ENCODE measurements around the gene CCL17. TPM values are rescaled to one million over a fixed set of nuclear protein-coding genes. Genes with fewer than 3 reads are reported as not detected.
A peak's percentile ranks its signal among the peaks of the same experiment; 100 is the strongest.
"Not testable (repeated sequence)": the region's sequence is repeated elsewhere in the genome, so short reads cannot be mapped to it uniquely, and the experiment has no call there.

Gene CCL17
- polyA plus RNA-seq, 1 donor: not detected

DNA sequence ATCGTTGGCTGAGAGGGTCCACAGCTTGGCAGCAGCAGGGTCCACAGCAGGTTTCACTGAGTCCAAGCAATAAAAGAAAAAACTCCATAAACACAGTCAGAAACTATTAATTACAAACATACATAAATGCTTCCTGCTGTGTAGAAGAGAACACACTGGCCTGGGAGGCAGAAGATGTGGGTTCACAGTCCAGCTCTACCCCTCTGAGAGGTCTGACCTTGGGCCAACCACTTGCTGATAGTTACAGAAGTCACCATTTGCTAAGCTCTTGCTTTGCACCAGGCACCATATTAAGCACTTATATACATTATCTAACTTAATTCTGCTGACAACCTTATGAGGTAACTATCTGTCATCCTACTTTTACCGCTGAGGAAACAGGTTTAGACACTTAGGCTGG is 27.9 kb downstream of the CCL17 start:
- DNase-seq: no peak

GRCh38 chr16:57432989-57433388 is 28.4 kb downstream of the CCL17 start:
- no peak for DNase-seq

GRCh38 chr16:57434003-57434402 is 29.4 kb downstream of the CCL17 start:
- no peak for DNase-seq

DNA sequence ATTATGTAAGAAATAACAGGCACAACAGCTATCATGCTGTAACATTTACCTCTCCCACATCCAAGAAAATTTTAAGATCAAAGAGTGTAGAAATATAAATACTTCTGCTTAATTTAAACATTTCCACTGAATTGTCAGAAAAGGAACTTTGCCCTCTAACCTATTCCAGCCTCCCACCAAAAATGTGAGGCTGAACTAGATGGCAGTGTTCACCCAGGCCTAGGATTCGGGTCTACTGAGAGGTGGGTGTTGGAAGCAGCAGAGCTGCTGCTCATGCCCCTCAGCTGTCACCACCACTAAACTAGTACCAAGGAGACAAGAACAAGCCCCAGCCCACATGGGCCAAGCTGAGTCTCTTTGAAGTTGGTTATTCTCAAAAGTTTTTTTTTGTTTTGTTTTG is 31.3 kb downstream of the CCL17 start:
- DNase-seq: no peak

DNA sequence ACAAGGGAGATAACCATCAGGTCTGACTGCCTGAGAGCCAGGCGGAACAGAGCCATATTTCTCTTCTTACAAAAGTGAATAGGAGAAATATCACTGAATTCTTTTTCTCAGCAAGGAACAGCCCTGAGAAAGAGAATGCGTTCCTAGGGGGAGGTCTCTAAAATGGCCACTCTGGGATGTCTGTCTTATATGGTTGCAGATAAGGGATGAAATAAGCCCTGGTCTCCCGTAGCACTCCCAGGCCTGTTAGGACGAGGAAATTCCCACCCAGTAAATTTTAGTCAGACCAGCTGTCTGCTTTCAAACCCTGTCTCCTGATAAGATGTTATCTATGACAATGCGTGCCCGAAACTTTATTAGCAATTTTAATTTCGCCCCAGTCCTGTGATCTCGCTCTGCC is 35.4 kb downstream of the CCL17 start:
- DNase-seq: not testable (repeated sequence)

GRCh38 chr16:57440551-57440950 is 36.0 kb downstream of the CCL17 start:
- DNase-seq: not testable (repeated sequence)

DNA sequence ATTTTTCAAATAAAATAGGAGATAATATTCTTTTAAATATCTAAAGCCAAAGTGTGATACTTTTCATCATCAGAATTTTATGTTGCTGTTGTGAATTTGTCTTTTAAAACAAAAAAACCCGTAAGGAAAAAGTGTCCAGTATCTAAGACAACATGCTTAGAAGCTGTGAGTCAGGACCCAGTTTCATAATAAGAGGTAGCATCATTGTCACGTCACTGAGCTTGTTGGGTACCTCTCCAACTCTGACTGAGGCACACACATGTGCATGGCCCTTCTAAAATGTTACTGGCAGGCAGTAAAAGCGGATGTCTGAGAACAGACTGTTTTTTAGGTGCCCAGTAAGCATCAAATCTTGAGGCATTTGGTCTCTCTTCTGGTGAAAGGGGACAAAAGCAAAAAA is 40.1 kb downstream of the CCL17 start:
- DNase-seq: no peak

DNA sequence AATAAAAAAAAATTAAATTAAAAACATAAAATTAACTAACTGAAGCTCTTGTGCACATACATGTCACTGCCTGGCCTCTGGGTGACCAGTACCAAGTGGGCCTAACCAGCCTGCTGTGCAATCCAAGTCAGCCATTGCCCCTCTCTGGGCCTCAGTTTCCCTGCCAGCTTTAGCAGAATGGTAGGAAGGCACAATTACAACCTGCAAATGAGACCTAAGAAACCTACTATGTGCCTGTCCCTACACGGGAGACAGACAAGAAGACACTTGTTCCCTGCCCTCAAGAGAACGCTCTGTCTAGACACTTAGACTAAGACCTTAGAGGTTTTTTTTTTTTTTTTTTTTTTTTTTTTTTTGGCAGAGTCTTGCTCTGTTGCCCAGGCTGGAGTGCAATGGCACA is 40.9 kb downstream of the CCL17 start:
- no peak for DNase-seq

DNA sequence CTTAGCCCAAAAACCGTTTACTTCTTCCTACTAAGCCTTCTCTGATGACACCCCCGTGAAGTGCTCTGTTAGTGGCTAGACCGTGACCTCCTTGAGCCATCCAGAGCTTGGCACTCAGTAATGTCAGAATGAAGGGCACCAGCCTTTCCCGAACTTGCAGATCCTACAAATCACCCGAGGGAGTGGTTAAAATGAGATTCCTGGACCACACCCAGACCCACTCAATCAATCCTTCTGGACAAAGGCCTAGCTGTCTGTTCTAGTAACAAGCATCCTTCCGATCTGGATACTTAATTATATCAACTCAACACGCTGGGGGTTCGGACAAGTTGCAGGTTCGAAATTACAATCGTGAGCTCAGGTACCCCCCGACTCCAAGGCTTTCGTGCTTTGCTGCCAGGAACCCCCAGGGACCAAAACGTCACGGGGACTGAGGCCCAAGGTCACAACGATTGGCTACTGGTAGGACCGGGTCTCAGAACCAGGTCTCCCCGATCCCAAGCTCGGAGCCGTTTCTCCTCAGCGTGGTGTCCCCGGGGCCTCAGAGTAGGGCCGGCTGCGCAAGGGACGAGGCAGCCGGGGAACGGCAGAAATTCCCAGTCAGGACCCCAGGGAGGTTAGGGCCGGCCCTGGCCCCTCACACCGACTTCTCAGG is 42.1 kb downstream of the CCL17 start:
- DNase-seq: peak; percentile 13

- DNase-seq: peak; percentile 94
Observed at GRCh38 chr16:57447186-57447962, 42.8 kb downstream of the CCL17 start, which contains the start of the genes CIAPIN1 and COQ9. Gene CIAPIN1, minus strand, starts transcription at chr16:57447385. Its CDS starts 6,457 bp downstream, at chr16:57440928. Gene COQ9, plus strand, starts transcription at chr16:57447479. Its CDS starts 27 bp downstream, at chr16:57447506.

DNA sequence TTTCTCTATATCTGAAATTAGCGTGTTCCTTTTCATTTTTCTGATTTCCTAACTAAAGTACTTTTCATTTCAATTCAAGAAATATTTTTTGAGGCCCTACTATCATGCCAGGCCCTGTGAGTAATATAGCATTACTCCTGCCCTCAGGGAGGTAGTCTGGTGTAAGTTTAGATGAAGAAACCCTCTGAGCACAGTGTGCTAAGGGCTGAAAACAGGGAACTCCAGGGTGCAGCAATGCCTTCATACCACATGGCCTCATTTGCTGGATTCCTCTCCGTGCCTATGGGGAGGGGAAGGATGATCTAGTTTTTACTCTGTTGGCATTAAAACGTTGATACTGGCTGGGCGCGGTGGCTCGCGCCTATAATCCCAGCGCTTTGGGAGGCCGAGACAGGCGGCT is 47.5 kb downstream of the CCL17 start:
- no peak for DNase-seq

DNA sequence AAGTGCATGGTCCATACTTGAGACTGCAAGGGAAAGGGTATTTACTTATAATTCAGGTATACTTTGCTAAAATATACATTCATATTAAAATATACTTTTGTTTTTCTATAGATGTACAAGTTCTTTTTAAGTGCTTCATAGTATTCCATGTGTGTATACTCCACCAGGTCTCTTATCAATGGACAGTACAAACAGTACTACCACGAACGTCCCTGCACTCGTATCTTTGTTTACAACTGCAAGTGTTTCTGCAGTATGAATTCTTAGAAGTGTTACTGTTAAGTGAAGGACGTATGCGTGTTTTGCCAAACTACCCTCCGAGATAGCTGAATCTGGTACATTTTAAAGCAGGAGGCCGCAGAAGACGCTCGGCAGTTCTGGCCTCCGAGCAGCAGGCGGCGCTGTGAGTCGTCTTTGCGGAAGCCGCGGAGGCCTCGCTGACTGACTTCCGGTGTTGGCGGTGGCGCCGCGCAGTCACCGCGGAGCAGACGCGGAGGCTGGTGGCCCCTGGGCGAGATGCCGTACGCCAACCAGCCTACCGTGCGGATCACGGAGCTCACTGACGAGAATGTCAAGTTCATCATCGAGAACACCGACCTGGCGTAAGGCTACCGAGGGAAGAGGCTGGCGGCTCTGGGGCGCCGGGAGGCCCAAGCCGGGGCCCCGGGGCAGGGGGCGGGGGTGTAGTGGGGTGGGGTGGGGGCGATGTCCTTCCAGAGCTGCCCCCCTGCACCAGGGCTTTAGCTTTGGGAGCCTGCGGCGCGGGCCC is 57.8 kb downstream of the CCL17 start, which contains the start of gene POLR2C:
POLR2C (plus strand) TSS at position 471 of the 769 bp plus-strand sequence; CDS start at position 517, 46 bp downstream.
- peak; percentile 87 for DNase-seq

- no peak for DNase-seq
Observed at GRCh38 chr16:57462978-57463362, 58.4 kb downstream of the CCL17 start.

GRCh38 chr16:57464523-57464922 is 60.0 kb downstream of the CCL17 start:
- no peak for DNase-seq

Other genes with a start within 250 kb of the CCL17 start
- 149 TPM for gene PSME3IP1, start 218.7 kb upstream of the CCL17 start, polyA plus RNA-seq (ENCODE audit: insufficient read length)
- gene RSPRY1, start 218.4 kb upstream of the CCL17 start, polyA plus RNA-seq (ENCODE audit: insufficient read length): 51.7 TPM
- gene ARL2BP, start 159.5 kb upstream of the CCL17 start, polyA plus RNA-seq (ENCODE audit: insufficient read length): 74.6 TPM
- 16.8 TPM for gene PLLP, start 120.1 kb upstream of the CCL17 start, polyA plus RNA-seq (ENCODE audit: insufficient read length)
- gene CCL22, start 46.0 kb upstream of the CCL17 start, polyA plus RNA-seq (ENCODE audit: insufficient read length): 0.10 TPM
- gene CX3CL1, start 32.3 kb upstream of the CCL17 start, polyA plus RNA-seq (ENCODE audit: insufficient read length): 23.5 TPM
- 106 TPM for gene CIAPIN1, start 42.6 kb downstream of the CCL17 start, polyA plus RNA-seq (ENCODE audit: insufficient read length)
- gene COQ9, start 42.7 kb downstream of the CCL17 start, polyA plus RNA-seq (ENCODE audit: insufficient read length): 106 TPM
- gene POLR2C, start 57.9 kb downstream of the CCL17 start, polyA plus RNA-seq (ENCODE audit: insufficient read length): 84.3 TPM
- 27.8 TPM for gene DOK4, start 81.7 kb downstream of the CCL17 start, polyA plus RNA-seq (ENCODE audit: insufficient read length)
- 13.9 TPM for gene CCDC102A, start 131.8 kb downstream of the CCL17 start, polyA plus RNA-seq (ENCODE audit: insufficient read length)
- 1.3 TPM for gene ADGRG5, start 137.9 kb downstream of the CCL17 start, polyA plus RNA-seq (ENCODE audit: insufficient read length)
- 74.1 TPM for gene ADGRG1, start 223.9 kb downstream of the CCL17 start, polyA plus RNA-seq (ENCODE audit: insufficient read length)

Measured in left kidney (tissue), 2 donors.